NOMO-1 treated with DMSO at 0.1 percent for 48 hours (cell line): ENCODE data around the gene NEK7.
A peak's percentile ranks its signal among the peaks of the same experiment; 100 is the strongest.

Source experiments
- DNase-seq: peaks from one replicate; lab custom pipeline; 2025; ENCODE audit not compliant: unreplicated experiment; lab: John Stamatoyannopoulos, UW

The NEK7 gene

GRCh38 chr1:198141668-198142351 is 15.0 kb upstream of the NEK7 start:
- no peak for DNase-seq

DNA sequence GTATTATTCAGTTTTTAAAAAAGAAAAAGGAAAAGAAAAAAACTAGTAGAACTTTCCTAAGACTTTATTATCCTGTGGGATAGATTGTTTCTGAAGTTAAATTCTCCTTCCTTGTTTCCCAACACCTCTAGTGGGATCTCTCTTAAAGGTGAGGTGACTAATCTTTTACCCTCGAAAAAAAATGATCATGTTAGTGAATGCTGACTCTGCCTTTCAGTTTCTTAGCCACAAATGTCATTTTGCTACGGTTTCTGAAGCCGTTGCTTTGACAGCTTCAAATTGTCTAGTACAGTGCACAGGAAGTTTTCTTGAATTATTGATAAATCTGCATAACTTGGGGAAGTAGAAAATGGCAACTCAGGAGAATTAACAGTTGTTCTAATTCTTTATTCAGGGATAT is 13.0 kb upstream of the NEK7 start:
- DNase-seq, result no peak

DNA sequence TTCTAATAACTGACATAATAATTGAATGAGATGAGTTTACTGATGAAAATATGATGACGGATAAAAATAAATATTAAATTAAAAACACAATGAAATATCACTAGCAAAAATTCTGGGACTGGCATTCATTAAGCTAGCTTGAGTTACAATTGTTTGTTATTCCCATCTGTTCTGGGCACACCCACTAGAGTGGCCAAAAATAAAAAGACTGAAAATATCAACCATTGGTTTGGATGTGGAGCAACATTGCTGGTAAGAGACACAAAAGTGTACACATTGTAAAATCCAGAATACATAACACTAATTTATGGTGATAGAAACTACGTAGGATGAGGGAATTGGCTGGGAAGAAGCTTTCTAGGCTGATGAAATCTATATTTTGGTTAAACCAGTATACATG is 9.6 kb upstream of the NEK7 start:
- DNase-seq, result no peak

GRCh38 chr1:198150369-198150768 is 6.4 kb upstream of the NEK7 start:
- DNase-seq, result no peak

DNA sequence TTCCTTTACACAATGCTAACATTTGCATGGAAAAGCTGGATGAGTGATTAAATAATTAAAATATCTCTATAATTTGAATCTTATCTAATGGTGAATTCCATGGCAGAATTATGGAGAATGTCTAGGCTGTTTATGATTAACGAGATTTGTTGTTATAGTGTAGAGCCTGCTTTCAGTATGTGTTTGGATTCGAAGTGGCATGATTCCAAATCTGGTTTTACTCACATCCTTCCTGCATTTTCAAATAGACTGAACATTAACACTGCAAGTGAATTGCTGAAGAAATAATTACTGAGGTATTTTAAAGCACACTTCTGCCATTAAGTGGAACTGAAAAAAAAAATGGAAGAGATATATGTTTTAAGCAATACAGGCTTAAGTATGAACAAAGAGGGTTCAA is 5.1 kb upstream of the NEK7 start:
- no peak for DNase-seq

GRCh38 chr1:198153103-198153502 is 3.7 kb upstream of the NEK7 start:
- DNase-seq, result peak; percentile 30

DNA sequence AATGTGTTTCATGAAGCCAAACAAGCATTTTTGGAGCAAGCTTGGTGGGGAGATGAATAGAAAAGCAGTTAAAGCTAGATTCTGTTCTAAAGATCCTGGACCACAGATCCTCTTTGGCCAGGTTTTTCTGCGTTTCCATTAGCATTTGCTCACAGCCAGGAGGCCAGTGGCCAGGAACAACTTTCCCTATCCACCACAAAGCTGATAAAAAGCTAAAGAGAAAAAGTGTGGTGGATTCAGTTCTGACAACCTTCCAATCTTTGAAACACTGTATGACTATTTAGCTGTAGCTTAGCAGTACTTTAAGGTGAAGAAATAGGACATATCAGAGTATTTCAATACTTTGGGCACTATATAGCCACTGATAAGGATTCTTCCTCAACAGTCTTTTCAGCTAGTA is 3.0 kb upstream of the NEK7 start:
- no peak for DNase-seq

GRCh38 chr1:198155253-198155652 is 1.5 kb upstream of the NEK7 start:
- no peak for DNase-seq

GRCh38 chr1:198156111-198156744 is 570 bp upstream of the NEK7 start:
- DNase-seq, result peak; percentile 78

DNA sequence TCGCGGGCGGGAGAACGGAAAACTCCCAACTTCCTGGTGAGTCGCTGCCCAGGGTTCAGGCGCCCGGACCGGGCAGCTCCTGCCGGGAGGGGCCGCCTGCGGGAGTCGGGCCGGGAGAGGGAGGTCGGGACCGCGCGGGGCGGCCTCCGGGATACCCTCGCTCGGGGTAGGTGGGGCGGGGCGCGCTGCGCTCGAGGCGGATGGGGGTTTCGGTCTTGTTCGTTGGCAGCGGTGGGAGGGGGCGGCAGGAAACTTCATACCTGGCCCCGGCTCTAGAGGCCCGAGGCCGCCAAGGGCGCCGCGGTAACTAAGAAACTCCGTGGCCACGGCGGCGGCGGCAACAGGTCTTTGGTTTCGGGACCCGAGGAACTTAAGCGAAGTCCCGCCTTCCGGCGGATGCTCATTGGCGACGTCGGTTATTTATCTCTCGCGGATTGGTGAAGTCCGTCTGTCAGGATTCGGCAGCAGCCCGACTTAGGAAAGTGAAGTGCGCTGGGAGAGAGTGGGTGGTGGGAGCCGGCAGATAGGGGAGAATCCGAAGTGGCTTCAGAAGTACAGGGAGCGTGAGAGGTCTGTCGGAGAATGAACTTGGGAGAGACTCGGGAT is 546 bp downstream of the NEK7 start:
- peak; percentile 77 for DNase-seq

- DNase-seq, result peak; percentile 28
These were observed 1.3 kb downstream of the NEK7 start for GRCh38 chr1:198157847-198158725.

- peak; percentile 80 for DNase-seq
These were observed 2.2 kb downstream of the NEK7 start for GRCh38 chr1:198158735-198159589.

DNA sequence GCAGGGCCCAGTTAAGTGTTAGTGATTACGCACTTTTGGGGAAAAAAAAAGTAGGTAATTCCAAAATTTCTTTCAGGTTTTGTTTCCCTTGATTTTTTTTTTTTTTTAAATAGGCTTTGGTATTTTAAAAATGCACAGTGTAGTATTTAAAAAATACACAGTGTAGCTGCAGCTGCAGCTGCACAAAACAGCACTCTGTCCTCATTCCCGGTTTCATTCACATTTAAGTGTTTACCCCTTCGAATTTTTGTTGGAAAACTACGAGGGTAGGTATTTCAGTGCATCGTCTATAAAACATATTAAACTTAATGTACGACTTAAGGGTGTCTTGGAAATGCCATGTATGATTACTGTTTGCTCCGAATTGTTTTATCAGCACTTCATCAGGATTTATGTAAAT is 3.4 kb downstream of the NEK7 start:
- no peak for DNase-seq

- DNase-seq, result no peak
These were observed 4.3 kb downstream of the NEK7 start for GRCh38 chr1:198160946-198161614.

GRCh38 chr1:198161718-198162090 is 4.9 kb downstream of the NEK7 start:
- DNase-seq, result no peak

DNA sequence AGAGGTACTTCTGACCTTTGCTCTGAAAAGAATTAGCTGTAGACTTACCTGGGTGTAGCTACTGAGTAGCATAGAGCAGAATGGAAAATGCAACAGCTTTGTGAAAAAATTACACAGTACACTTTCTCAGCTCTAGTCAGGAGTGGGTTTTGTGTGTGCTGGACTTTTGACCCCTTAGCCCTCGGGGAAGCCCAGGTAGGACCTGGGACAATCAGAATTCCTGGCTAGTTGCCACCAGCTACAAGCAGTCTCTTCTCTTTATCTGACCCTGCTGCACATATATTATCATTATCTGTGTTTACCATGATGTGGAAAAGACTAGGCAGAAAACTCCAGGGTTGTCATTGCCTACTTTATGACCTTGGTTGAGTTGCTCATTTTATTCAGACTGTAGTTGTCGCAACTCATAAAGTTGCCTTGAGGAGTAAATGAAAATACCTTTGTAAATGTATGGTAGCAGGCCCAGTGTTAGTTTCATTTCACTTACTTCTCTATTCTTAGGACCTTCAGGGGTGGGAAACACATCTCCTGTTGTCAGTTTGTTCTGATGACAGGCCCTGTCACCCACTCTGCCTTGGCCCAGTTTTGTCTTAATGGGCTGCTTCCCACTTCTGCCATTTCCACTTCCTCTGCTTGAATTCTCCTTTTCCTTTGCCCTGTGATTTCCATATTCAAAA is 5.4 kb downstream of the NEK7 start:
- peak; percentile 75 for DNase-seq

- DNase-seq, result no peak
These were observed 9.3 kb downstream of the NEK7 start for GRCh38 chr1:198165927-198166647.

DNA sequence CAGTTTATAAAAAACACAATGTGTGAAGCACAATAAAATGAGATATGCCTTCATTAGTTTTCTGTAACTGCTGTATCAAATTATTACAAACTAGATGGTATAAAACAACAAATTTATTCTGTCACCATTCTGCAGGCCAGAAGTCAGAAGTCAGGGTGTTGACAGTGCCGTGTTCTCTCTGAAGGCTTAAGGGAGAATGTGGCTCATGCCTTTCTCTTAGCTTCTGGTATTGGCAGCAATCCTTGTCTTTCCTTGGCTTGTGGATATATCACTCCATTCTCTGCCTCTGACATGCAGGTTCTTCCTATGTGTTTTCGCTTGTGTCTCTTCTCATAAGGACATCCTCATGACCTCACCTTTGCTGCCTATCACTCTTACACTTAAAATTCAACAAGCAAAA is 10.1 kb downstream of the NEK7 start:
- no peak for DNase-seq

- DNase-seq, result no peak
These were observed 10.7 kb downstream of the NEK7 start for GRCh38 chr1:198167436-198167934.
